ENCODE data around the gene AHCYL2.
A peak's percentile ranks its signal among the peaks of the same experiment; 100 is the strongest.

AHCYL2 gene

DNA sequence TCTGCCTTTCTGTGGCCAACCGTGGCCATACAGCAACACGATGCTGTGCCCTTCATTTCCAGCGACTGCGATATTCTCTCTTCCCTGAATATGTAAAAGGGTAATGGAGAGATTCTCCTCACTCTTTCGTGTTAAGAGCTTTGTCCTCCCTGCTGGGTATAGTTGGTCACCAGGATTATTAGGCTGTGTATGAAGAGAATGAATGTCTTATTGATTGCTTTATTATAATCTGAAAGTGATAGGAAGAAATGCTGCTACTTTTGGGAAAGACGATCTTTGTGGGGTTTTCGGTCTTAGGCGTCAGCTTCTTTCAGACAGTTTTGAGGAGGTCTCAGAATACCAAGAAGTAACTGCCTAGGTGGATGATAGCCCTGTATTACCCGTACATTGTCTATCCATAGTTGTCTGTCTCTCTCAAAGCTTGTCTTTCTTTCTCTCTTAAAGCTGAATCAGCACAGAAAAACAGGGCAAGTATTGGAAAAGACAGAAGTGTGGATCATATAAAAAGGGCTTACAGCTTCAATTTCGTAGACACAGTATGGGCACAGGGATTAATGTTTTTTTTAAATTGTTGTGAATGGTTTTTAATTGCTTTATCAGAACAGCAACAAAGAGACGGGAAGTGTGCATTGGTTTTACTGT is 1.2 kb downstream of the AHCYL2 start:
- no peaks in the 10 kb centered on the region for H3K9me2 ChIP-seq (replicated peaks; ENCODE audit: insufficient read depth, low read length)
- peak overlapping the region; percentile 73 for H3K9ac ChIP-seq (ENCODE audit: low read length)
- no peak overlapping the region for H2AFZ ChIP-seq (ENCODE audit: low read depth, low read length, severe bottlenecking)
- no peaks in the 10 kb centered on the region for H4K20me1 ChIP-seq (ENCODE audit: low read depth, low read length)
- no peaks in the 10 kb centered on the region for H3K27me3 ChIP-seq (ENCODE audit: low read length)
- H3K36me3 ChIP-seq (ENCODE audit: low read length), result no peaks in the 10 kb centered on the region
- H3K27ac ChIP-seq (ENCODE audit: low read depth, low read length), result no peak overlapping the region
- no peaks in the 10 kb centered on the region for H3K9me3 ChIP-seq (ENCODE audit: insufficient read depth, low read length)
- no peak for TF ChIP-seq EZH2phosphoT487 (conservative IDR thresholded peaks at IDR 0.05; ENCODE audit: low read length)
- TF ChIP-seq, protein P1, sequence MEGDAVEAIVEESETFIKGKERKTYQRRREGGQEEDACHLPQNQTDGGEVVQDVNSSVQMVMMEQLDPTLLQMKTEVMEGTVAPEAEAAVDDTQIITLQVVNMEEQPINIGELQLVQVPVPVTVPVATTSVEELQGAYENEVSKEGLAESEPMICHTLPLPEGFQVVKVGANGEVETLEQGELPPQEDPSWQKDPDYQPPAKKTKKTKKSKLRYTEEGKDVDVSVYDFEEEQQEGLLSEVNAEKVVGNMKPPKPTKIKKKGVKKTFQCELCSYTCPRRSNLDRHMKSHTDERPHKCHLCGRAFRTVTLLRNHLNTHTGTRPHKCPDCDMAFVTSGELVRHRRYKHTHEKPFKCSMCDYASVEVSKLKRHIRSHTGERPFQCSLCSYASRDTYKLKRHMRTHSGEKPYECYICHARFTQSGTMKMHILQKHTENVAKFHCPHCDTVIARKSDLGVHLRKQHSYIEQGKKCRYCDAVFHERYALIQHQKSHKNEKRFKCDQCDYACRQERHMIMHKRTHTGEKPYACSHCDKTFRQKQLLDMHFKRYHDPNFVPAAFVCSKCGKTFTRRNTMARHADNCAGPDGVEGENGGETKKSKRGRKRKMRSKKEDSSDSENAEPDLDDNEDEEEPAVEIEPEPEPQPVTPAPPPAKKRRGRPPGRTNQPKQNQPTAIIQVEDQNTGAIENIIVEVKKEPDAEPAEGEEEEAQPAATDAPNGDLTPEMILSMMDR (IDR thresholded peaks at IDR 0.05; ENCODE audit: insufficient read depth, low read length, poor library complexity, severe bottlenecking), result no peak
- peak overlapping the region; percentile 84 for H3K4me2 ChIP-seq (ENCODE audit: low read depth, low read length, poor library complexity, severe bottlenecking)
- H3K4me3 ChIP-seq (ENCODE audit: insufficient read depth, low read length, poor library complexity, severe bottlenecking), result peak overlapping the region; percentile 84
- H3K79me2 ChIP-seq (ENCODE audit: insufficient read depth, low read length), result no peaks in the 10 kb centered on the region
- peaks cover 10% of the 10 kb centered on the region for H3F3A ChIP-seq (ENCODE audit: insufficient read depth)

DNA sequence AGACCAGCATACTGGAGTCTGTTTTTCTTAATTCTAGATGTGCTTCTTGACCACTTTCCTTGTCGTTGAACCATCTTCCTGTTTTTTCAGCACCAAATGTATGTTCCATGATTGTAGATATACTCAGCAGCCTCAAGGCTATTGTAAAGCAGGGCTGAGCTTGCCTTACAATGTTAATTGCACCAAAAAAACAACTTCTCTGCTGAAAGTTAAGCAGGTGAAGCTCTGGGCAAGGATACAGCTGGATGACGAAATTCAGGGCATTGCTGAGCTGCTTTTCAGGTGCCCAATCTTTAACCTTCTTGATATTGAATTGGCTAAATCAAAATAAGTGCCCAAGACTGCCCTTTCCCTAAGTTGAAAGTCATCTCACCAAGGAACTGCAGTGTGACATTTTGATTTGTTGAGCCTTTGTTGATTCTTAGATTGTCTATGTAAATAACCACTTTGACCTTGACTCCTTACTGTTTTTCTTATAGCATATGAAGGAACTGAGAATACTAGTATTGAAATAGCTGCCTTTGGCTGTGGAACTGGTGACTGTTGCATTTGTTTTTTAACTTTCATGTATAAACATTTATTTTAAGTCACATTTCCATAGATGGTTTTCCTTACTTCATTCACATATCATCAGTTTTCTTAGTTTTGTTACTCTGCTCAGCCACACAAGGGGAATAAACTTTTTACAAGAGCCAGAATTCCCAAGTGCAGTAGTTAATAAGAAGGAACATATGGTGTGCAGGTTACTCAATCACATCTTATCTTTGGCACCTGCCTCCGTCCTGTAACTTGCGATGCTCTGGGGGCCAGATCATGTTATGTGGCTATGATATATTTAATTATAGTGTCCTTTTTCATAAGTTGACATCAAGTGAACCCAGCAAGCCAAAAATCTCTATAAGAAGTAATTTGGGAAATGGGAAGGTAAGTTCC is 3.1 kb downstream of the AHCYL2 start:
- no peak overlapping the region for H2AFZ ChIP-seq (ENCODE audit: low read depth, low read length, severe bottlenecking)
- H3K27ac ChIP-seq (ENCODE audit: low read depth, low read length), result no peak overlapping the region
- H3K9ac ChIP-seq (ENCODE audit: low read length), result no peak overlapping the region
- H3K9me3 ChIP-seq (ENCODE audit: insufficient read depth, low read length), result no peaks in the 10 kb centered on the region
- no peak overlapping the region for H3K4me3 ChIP-seq (ENCODE audit: insufficient read depth, low read length, poor library complexity, severe bottlenecking)
- no peaks in the 10 kb centered on the region for H4K20me1 ChIP-seq (ENCODE audit: low read depth, low read length)
- TF ChIP-seq, protein P1 (IDR thresholded peaks at IDR 0.05; ENCODE audit: insufficient read depth, low read length, poor library complexity, severe bottlenecking), result no peak
- TF ChIP-seq EZH2phosphoT487 (conservative IDR thresholded peaks at IDR 0.05; ENCODE audit: low read length), result no peak
- no peaks in the 10 kb centered on the region for H3K36me3 ChIP-seq (ENCODE audit: low read length)
- H3F3A ChIP-seq (ENCODE audit: insufficient read depth), result peaks cover 10% of the 10 kb centered on the region
- H3K27me3 ChIP-seq (ENCODE audit: low read length), result no peaks in the 10 kb centered on the region
- H3K79me2 ChIP-seq (ENCODE audit: insufficient read depth, low read length), result no peaks in the 10 kb centered on the region
- H3K9me2 ChIP-seq (replicated peaks; ENCODE audit: insufficient read depth, low read length), result no peaks in the 10 kb centered on the region
- H3K4me2 ChIP-seq (ENCODE audit: low read depth, low read length, poor library complexity, severe bottlenecking), result no peak overlapping the region

DNA sequence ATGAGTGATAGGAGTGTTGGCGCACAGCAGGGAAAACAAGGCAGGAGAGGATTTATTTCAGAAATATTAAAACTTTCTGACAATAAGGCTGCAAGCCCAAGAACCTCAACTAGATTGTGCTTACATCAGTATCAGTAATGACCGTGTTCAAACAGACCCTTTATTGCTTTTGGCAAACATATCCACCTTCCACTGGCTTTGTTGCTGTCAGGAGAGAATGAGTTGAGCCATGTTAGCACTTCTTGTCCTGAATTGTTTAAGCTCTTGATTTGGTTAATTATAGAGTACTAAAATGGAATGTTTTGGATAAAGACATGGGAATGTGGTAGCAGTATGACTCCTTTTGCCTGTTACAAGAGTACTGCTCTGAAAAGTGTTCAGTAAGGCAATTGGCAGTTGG is 3.8 kb downstream of the AHCYL2 start:
- no peak for TF ChIP-seq EZH2phosphoT487 (conservative IDR thresholded peaks at IDR 0.05; ENCODE audit: low read length)
- TF ChIP-seq, protein P1 (IDR thresholded peaks at IDR 0.05; ENCODE audit: insufficient read depth, low read length, poor library complexity, severe bottlenecking), result no peak
- no peaks in the 10 kb centered on the region for H3K27me3 ChIP-seq (ENCODE audit: low read length)
- H3K9me3 ChIP-seq (ENCODE audit: insufficient read depth, low read length), result no peaks in the 10 kb centered on the region
- H3K9ac ChIP-seq (ENCODE audit: low read length), result no peak overlapping the region
- no peaks in the 10 kb centered on the region for H4K20me1 ChIP-seq (ENCODE audit: low read depth, low read length)
- no peaks in the 10 kb centered on the region for H3K9me2 ChIP-seq (replicated peaks; ENCODE audit: insufficient read depth, low read length)
- H3K79me2 ChIP-seq (ENCODE audit: insufficient read depth, low read length), result no peaks in the 10 kb centered on the region
- H3K4me2 ChIP-seq (ENCODE audit: low read depth, low read length, poor library complexity, severe bottlenecking), result no peak overlapping the region
- no peak overlapping the region for H3K27ac ChIP-seq (ENCODE audit: low read depth, low read length)
- peaks cover 6% of the 10 kb centered on the region for H3F3A ChIP-seq (ENCODE audit: insufficient read depth)
- no peak overlapping the region for H3K4me3 ChIP-seq (ENCODE audit: insufficient read depth, low read length, poor library complexity, severe bottlenecking)
- H2AFZ ChIP-seq (ENCODE audit: low read depth, low read length, severe bottlenecking), result no peak overlapping the region
- H3K36me3 ChIP-seq (ENCODE audit: low read length), result no peaks in the 10 kb centered on the region

Data from SU-DHL-6 (cell line).